Stimulated activated CD4-positive, alpha-beta T cell treated with anti-CD3 and anti-CD28 coated beads, Interleukin-12 subunit alpha, Interleukin-12 subunit beta, amount 100 ng/mL, for 24 hours (primary cell): ENCODE measurements around the gene TOB1.
"Not testable (repeated sequence)": the region's sequence is repeated elsewhere in the genome, so short reads cannot be mapped to it uniquely, and the experiment has no call there.

ENCODE experiments used
- DNase-seq, 2 experiments: peaks; one replicate each; pipeline ENCODE4 v3.0.0-alpha.2; 2020; ENCODE audit warnings: low read depth in 2 of 2

Gene TOB1

GRCh38 chr17:50898369-50899004 lies 32.3 kb upstream of the TOB1 start:
- no peak for DNase-seq

- not testable (repeated sequence) for DNase-seq
Measured at GRCh38 chr17:50894513-50894912, 28.4 kb upstream of the TOB1 start.

GRCh38 chr17:50893183-50893993 lies 27.2 kb upstream of the TOB1 start:
- DNase-seq: no peak

GRCh38 chr17:50892101-50892776 lies 26.1 kb upstream of the TOB1 start:
- no peak for DNase-seq

- DNase-seq: no peak
Measured at GRCh38 chr17:50891577-50891989, 25.4 kb upstream of the TOB1 start.

- no peak for DNase-seq
Measured at GRCh38 chr17:50890675-50891516, 24.7 kb upstream of the TOB1 start.

GRCh38 chr17:50889528-50890118 lies 23.5 kb upstream of the TOB1 start:
- no peak for DNase-seq

GRCh38 chr17:50887705-50888245 lies 21.6 kb upstream of the TOB1 start:
- DNase-seq: no peak

GRCh38 chr17:50884439-50885311 lies 18.5 kb upstream of the TOB1 start:
- DNase-seq: no peak

GRCh38 chr17:50883850-50884438 lies 17.8 kb upstream of the TOB1 start:
- no peak for DNase-seq

GRCh38 chr17:50882851-50883250 lies 16.7 kb upstream of the TOB1 start:
- DNase-seq: no peak

- no peak for DNase-seq
Measured at GRCh38 chr17:50881182-50881581, 15.0 kb upstream of the TOB1 start.

GRCh38 chr17:50879086-50879485 lies 12.9 kb upstream of the TOB1 start:
- no peak for DNase-seq

- no peak for DNase-seq
Measured at GRCh38 chr17:50877838-50878237, 11.7 kb upstream of the TOB1 start.

GRCh38 chr17:50877042-50877441 lies 10.9 kb upstream of the TOB1 start:
- not testable (repeated sequence) for DNase-seq

GRCh38 chr17:50875074-50875473 lies 8.9 kb upstream of the TOB1 start:
- no peak for DNase-seq

GRCh38 chr17:50872710-50873424 lies 6.7 kb upstream of the TOB1 start:
- DNase-seq: peak in 1 of 2 experiments; percentile 33

- DNase-seq: no peak
Measured at GRCh38 chr17:50871898-50872297, 5.7 kb upstream of the TOB1 start.

GRCh38 chr17:50871364-50871763 lies 5.2 kb upstream of the TOB1 start:
- no peak for DNase-seq
